Activated naive CD8-positive, alpha-beta T cell treated with anti-CD3 and anti-CD28 coated beads, Interleukin-2, amount 50 U/mL, for 16 hours (primary cell): ENCODE measurements around the gene LAG3.
A peak's percentile ranks its signal among the peaks of the same experiment; 100 is the strongest.
"Not testable (repeated sequence)": the region's sequence is repeated elsewhere in the genome, so short reads cannot be mapped to it uniquely, and the experiment has no call there.

ENCODE experiments used
- DNase-seq: peaks from one replicate; pipeline ENCODE4 v3.0.0-alpha.2; 2020; ENCODE audit warnings: low read depth, low spot score

The LAG3 gene

DNA sequence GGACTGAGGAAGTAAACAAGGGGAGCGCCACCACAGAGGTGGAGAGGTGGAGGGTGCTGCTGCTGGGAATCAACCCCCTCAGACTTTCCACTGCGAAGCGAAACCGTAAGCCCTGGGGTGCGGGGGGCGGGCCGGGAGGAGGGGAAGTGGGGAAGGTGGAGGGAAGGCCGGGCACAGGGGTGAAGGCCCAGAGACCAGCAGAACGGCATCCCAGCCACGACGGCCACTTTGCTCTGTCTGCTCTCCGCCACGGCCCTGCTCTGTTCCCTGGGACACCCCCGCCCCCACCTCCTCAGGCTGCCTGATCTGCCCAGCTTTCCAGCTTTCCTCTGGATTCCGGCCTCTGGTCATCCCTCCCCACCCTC, at the start of gene LAG3:
TSS of gene LAG3 (plus strand) at position 190 of the 365 bp plus-strand sequence. CDS start 333 bp downstream, outside the sequence.
- no peak for DNase-seq

DNA sequence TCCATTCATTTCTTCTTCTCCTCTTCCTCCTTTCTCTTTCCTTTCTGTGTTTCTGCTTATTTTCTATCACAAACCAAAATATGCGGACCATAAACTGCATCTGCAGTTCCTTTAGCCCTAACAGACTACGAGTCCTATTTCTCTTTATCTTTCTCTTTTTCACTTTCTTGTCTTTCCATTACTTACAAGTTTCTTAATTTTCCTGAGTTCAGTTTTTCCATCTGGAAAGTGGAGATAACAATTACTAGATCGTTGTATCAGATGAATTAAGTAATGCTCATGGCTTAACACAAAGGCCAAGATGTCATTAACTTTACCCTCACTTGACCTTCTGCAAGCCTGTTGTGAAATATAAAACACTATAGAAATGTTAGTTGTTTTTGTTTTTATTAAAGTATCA, 49.5 kb upstream of the LAG3 start:
- no peak for DNase-seq

- peak; percentile 92 for DNase-seq
These were observed 48.5 kb upstream of the LAG3 start, which contains the start of gene COPS7A for GRCh38 chr12:6723607-6724408. COPS7A (plus strand) TSS chr12:6724046; CDS start chr12:6724657, 611 bp downstream.

DNA sequence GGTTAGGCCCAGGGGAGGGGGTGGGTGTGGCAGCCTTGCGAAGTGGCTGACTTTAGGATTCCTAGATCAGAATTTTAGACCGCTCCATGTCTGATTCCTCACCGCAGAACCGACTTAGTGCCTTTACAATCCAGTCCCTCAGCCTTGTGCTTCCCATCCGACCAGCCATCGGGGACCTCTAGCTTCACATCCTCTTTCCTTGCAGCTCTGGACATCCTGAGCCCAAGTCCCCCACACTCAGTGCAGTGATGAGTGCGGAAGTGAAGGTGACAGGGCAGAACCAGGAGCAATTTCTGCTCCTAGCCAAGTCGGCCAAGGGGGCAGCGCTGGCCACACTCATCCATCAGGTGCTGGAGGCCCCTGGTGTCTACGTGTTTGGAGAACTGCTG, 47.9 kb upstream of the LAG3 start:
- no peak for DNase-seq

DNA sequence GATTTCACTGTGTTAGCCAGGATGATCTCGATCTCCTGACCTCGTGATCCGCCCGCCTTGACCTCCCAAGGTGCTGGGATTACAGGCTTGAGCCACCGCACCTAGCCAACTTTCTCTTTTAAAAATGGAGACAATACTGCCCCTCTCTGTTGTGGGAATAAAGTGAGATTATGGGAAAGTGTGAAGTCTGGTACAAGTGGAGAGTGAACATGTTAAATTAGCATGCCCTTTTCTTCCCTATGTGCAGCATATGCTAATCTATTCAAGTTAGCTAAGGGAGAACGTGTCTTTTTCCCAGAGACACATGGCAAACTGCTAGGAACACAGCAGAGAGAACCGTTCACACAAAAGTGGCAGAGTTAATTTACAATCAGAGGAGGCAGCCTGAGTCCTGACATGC, 47.0 kb upstream of the LAG3 start:
- DNase-seq: no peak

GRCh38 chr12:6729186-6729585, 43.1 kb upstream of the LAG3 start:
- DNase-seq: no peak

DNA sequence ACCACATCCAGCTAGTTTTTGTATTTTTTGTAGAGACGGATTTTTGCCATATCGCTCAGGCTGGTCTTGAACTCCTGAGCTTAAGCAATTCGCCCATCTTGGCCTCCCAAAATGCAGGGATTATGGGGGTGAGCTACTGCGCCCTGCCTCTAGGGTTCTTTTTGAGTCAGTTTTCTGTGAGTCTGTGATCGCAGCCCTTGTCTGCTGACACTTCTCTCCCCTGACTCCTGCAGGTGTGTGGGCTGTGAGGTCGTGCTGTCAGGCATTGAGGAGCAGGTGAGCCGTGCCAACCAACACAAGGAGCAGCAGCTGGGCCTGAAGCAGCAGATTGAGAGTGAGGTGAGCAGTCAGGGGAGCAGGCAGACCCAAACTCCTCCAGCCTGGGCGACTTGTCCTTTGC, 42.2 kb upstream of the LAG3 start:
- DNase-seq: no peak

DNA sequence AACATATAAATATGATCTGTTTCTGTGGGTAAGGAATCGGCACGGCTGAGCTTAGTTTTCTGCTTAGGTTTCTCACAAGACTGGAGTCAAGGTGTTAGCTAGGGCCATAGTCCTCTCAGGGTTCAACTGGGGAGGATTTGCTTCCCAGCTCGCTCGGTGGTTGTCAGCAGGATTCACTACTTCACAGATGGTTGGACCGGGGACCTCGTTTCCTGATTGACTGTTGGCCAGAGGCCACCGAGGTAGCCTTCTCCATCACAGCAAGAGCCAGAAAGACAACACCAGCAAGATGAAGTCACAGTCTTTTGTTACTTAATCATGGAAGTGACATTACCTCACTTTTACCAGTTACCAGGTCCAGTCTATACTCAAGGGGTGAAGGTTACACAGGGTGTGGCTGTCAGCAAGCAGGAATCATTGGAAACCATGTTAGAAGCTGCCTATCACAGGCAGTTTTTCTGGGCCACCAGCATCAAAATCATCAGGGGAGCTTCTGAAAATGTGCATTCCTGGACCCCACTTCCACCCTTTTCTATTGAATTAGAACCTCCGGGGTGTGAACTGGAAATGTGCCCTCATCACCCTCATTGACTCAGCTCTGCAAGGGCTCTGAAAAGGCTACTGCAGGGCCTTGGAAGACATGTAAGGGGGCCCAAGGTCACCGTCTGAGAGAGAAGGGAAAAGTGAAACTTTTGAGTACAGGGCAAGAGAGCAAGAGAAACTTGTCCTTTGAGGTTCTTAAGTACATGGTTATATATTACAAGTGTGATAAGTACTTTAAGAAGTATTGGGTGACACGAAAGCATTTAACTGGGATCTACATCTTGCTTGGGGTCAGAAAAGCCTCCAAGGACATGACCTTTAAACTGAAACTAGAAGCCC, 37.6 kb upstream of the LAG3 start:
- no peak for DNase-seq

- DNase-seq: no peak
These were observed 36.7 kb upstream of the LAG3 start for GRCh38 chr12:6735448-6736191.

- DNase-seq: no peak
These were observed 35.6 kb upstream of the LAG3 start for GRCh38 chr12:6736754-6737153.

DNA sequence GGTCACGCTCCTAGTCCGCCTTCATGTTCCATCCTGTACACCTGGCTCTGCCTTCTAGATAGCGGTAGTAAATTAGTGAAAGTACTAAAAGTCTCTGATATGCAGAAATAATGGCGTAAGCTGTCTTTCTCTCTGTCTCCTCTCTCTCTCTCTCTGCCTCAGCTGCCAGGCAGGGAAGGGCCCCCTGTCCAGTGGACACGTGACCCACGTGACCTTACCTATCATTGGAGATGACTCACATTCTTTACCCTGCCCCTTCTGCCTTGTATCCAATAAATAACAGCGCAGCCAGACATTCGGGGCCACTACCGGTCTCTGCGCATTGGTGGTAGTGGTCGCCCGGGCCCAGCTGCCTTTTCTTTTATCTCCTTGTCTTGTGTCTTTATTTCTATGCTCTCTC, 30.2 kb upstream of the LAG3 start:
- DNase-seq: not testable (repeated sequence)

- no peak for DNase-seq
These were observed 29.5 kb upstream of the LAG3 start for GRCh38 chr12:6742834-6743233.

- not testable (repeated sequence) for DNase-seq
These were observed 29.0 kb upstream of the LAG3 start for GRCh38 chr12:6743300-6743699.

- no peak for DNase-seq
These were observed 26.4 kb upstream of the LAG3 start for GRCh38 chr12:6745741-6746525.

- DNase-seq: no peak
These were observed 25.1 kb upstream of the LAG3 start for GRCh38 chr12:6747216-6747615.

DNA sequence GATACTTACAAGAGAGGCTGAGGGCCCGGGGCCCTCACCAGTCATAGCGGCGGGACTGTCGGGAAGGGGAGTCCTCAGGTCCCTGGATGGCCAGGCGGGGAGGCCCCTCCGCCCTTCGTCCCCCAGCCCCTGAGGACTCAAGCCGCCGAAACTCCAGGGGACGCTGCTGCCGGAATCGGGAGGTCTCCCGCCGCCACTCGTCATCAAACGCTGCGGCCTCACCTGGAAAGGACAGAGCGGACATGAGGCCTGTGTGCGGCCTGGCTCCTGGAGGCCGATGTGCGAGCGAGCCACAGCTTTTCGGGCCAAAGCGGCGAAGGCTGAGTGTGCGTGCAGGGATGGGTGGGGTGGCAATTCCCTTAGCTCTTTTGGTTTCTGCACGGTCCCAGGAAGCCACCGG, 23.6 kb upstream of the LAG3 start:
- DNase-seq: no peak

- no peak for DNase-seq
These were observed 21.8 kb upstream of the LAG3 start for GRCh38 chr12:6750506-6750905.

DNA sequence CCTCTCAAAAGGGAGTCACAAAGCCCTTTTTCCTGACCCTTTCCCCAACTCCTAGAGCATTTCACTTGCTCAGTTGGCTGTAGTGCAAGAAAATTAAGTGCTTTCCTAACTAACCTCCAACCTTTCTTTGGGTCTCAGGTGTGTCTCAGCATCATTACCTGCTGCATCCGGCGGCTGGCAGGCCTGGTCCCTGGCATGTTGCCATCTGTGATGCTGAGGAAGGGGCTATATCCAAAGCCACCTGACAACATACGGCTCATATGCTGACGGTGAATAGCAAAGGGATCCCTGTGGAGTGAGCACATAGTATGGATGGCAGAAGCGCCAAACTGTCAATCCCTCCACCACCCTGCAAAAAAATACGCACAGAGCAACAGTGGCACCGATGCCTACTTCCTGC, 20.6 kb upstream of the LAG3 start:
- no peak for DNase-seq

GRCh38 chr12:6752167-6752920, 20.0 kb upstream of the LAG3 start:
- no peak for DNase-seq
